B cell (primary cell): ENCODE data around the gene SELENOF.

ENCODE experiments used
- EZH2 ChIP-seq: IDR thresholded peaks from 2 replicates; pipeline ENCODE4 v1.6.1; 2012; ENCODE audit warnings: borderline replicate concordance, low read depth, mild to moderate bottlenecking, moderate library complexity, low read length; ENCODE audit not compliant: insufficient read depth, poor library complexity, severe bottlenecking
- TF ChIP-seq, protein P1 (sequence below): fragments of 200-600 bp; IDR thresholded peaks from one replicate; pipeline ENCODE4 v1.8.0; 2022; ENCODE audit warnings: antibody characterized with exemption, mild to moderate bottlenecking

GRCh38 chr1:86938450-86938849 lies 24.5 kb upstream of the SELENOF start:
- TF ChIP-seq, protein P1, sequence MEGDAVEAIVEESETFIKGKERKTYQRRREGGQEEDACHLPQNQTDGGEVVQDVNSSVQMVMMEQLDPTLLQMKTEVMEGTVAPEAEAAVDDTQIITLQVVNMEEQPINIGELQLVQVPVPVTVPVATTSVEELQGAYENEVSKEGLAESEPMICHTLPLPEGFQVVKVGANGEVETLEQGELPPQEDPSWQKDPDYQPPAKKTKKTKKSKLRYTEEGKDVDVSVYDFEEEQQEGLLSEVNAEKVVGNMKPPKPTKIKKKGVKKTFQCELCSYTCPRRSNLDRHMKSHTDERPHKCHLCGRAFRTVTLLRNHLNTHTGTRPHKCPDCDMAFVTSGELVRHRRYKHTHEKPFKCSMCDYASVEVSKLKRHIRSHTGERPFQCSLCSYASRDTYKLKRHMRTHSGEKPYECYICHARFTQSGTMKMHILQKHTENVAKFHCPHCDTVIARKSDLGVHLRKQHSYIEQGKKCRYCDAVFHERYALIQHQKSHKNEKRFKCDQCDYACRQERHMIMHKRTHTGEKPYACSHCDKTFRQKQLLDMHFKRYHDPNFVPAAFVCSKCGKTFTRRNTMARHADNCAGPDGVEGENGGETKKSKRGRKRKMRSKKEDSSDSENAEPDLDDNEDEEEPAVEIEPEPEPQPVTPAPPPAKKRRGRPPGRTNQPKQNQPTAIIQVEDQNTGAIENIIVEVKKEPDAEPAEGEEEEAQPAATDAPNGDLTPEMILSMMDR, result no peak
- no peak for TF ChIP-seq EZH2
